IMR-90 (cell line): ENCODE data around the gene KRTAP12-3. TPM values are rescaled to one million over a fixed set of nuclear protein-coding genes. Genes with fewer than 3 reads are reported as not detected.

Source experiments
- ATAC-seq: fragments of 200-7000 bp; cut with Tn5 transposase; 2 replicates; pipeline ENCODE4 v1.9.1; 2020; ENCODE audit warnings: low read depth, mild to moderate bottlenecking, moderate library complexity
- BruUV-seq: library from RNA; stranded (reverse); fragments of 400-500 nt; replicated peaks from 2 replicates; lab custom pipeline; 2021; lab: Mats Ljungman, UMichigan
- CTCF ChIA-PET: fragments of 300-600 bp; formaldehyde crosslinking; extraction: SDS; loops from one replicate; lab custom pipeline; 2021; ENCODE audit warnings: antibody characterized with exemption; lab: Yijun Ruan, JAX
- POLR2A ChIA-PET: fragments of 300-600 bp; sonication (Branson Sonifier 250); formaldehyde crosslinking; loops from one replicate; lab custom pipeline; 2022; ENCODE audit warnings: antibody characterized with exemption; ENCODE audit not compliant: unreplicated experiment; lab: Charles Lee
- DNase-seq: peaks from one replicate; pipeline ENCODE4 v3.0.0; 2013
- H2AFZ ChIP-seq: replicated peaks from 2 replicates; pipeline ENCODE3; 2013; ENCODE audit warnings: low read length, mild to moderate bottlenecking; ENCODE audit not compliant: poor library complexity
- H2AK5ac ChIP-seq: 2 replicates; pipeline ENCODE4 v1.6.1; 2013; ENCODE audit warnings: low read depth, low read length, inconsistent platforms
- H2AK9ac ChIP-seq: replicated peaks from 2 replicates; pipeline ENCODE3; 2013; ENCODE audit warnings: mild to moderate bottlenecking, low read depth, low read length, moderate library complexity; ENCODE audit not compliant: poor library complexity
- H2BK120ac ChIP-seq: 2 replicates; pipeline ENCODE4 v1.6.1; 2013; ENCODE audit warnings: low read depth, low read length, inconsistent platforms
- H2BK15ac ChIP-seq: 3 replicates; pipeline ENCODE4 v1.6.1; 2013; ENCODE audit warnings: low read depth, low read length, inconsistent platforms
- H2BK20ac ChIP-seq: 2 replicates; pipeline ENCODE4 v1.6.1; 2013; ENCODE audit warnings: low read depth, mild to moderate bottlenecking, inconsistent platforms, low read length, moderate library complexity
- H2BK5ac ChIP-seq: 2 replicates; pipeline ENCODE4 v1.6.1; 2013; ENCODE audit warnings: mild to moderate bottlenecking, low read depth, low read length, inconsistent platforms; ENCODE audit not compliant: poor library complexity, severe bottlenecking
- H3K14ac ChIP-seq: replicated peaks from 2 replicates; pipeline ENCODE4 v1.6.1; 2013; ENCODE audit warnings: low read depth, low read length, inconsistent platforms
- H3K18ac ChIP-seq: 2 replicates; pipeline ENCODE4 v1.6.1; 2013; ENCODE audit warnings: low read depth, low read length, control low read depth
- H3K23ac ChIP-seq: 2 replicates; pipeline ENCODE4 v1.6.1; 2013; ENCODE audit warnings: low read depth, low read length, inconsistent platforms
- H3K27ac ChIP-seq: 2 replicates; pipeline ENCODE4 v1.5.1; 2013; ENCODE audit warnings: mild to moderate bottlenecking, control low read depth, low read length; ENCODE audit not compliant: insufficient read depth
- H3K27me3 ChIP-seq: 2 replicates; pipeline ENCODE4 v1.6.1; 2013; ENCODE audit warnings: low read length; ENCODE audit not compliant: control insufficient read depth, insufficient read depth
- H3K36me3 ChIP-seq: 2 replicates; pipeline ENCODE4 v1.6.1; 2013; ENCODE audit warnings: low read length, mixed read lengths; ENCODE audit not compliant: control insufficient read depth, insufficient read depth
- H3K4ac ChIP-seq: 2 replicates; pipeline ENCODE4 v1.6.1; 2013; ENCODE audit warnings: low read depth, low read length, inconsistent platforms
- H3K4me1 ChIP-seq: 2 replicates; pipeline ENCODE4 v1.6.1; 2013; ENCODE audit warnings: low read length, mixed read lengths; ENCODE audit not compliant: control insufficient read depth, insufficient read depth
- H3K4me2 ChIP-seq: 2 replicates; pipeline ENCODE4 v1.6.1; 2013; ENCODE audit warnings: low read depth, mild to moderate bottlenecking, control low read depth, low read length, moderate library complexity
- H3K4me3 ChIP-seq: 2 replicates; pipeline ENCODE4 v1.5.1; 2013; ENCODE audit warnings: low read depth, mild to moderate bottlenecking, control low read depth, low read length, moderate library complexity; ENCODE audit not compliant: insufficient read depth
- H3K56ac ChIP-seq: 2 replicates; pipeline ENCODE4 v1.6.1; 2013; ENCODE audit warnings: low read length, inconsistent platforms; ENCODE audit not compliant: insufficient read depth; ENCODE audit errors: extremely low read depth
- H3K79me1 ChIP-seq, 2 experiments: 2 replicates each; pipeline ENCODE4 v1.6.1; 2013; ENCODE audit warnings: low read length in 2 of 2, inconsistent platforms in 1 of 2, low read depth in 1 of 2
- H3K9ac ChIP-seq: 2 replicates; pipeline ENCODE4 v1.6.1; 2013; ENCODE audit warnings: low read depth, low read length, control low read depth
- H3K9me1 ChIP-seq: 2 replicates; pipeline ENCODE4 v1.6.1; 2013; ENCODE audit warnings: low read length, inconsistent platforms; ENCODE audit not compliant: insufficient read depth
- H3K9me3 ChIP-seq: 2 replicates; pipeline ENCODE4 v1.6.1; 2013; ENCODE audit warnings: low read length; ENCODE audit not compliant: control insufficient read depth, insufficient read depth
- H4K20me1 ChIP-seq: 2 replicates; pipeline ENCODE4 v1.6.1; 2013; ENCODE audit warnings: low read length, inconsistent platforms; ENCODE audit not compliant: insufficient read depth
- H4K5ac ChIP-seq: 2 replicates; pipeline ENCODE4 v1.6.1; 2013; ENCODE audit warnings: mild to moderate bottlenecking, low read depth, low read length, control low read depth
- H4K8ac ChIP-seq, 2 experiments: 2 replicates each; pipeline ENCODE4 v1.6.1; 2013; ENCODE audit warnings: low read depth in 2 of 2, low read length in 2 of 2, control low read depth in 1 of 2, inconsistent platforms in 1 of 2
- H4K91ac ChIP-seq: 2 replicates; pipeline ENCODE4 v1.6.1; 2013; ENCODE audit warnings: low read depth, low read length, inconsistent platforms; ENCODE audit not compliant: insufficient read depth
- BHLHE40 ChIP-seq: fragments of 150-350 bp; IDR thresholded peaks from 2 replicates; pipeline ENCODE4 v1.6.1; 2016; ENCODE audit warnings: mild to moderate bottlenecking, low read depth, low read length
- CEBPB ChIP-seq: IDR thresholded peaks from 2 replicates; pipeline ENCODE4 v1.6.1; 2012; ENCODE audit warnings: low read depth, low read length, improper control_type of control experiment
- CHD1 ChIP-seq: IDR thresholded peaks from 2 replicates; pipeline ENCODE4 v1.6.1; 2012; ENCODE audit warnings: low read depth, low read length, improper control_type of control experiment
- ELK1 ChIP-seq: fragments of 150-350 bp; IDR thresholded peaks from 2 replicates; pipeline ENCODE4 v1.6.1; 2016; ENCODE audit warnings: low read depth, mild to moderate bottlenecking, low read length, moderate library complexity, borderline replicate concordance
- FOS ChIP-seq: fragments of 150-350 bp; IDR thresholded peaks from 2 replicates; pipeline ENCODE4 v1.6.1; 2016; ENCODE audit warnings: low read depth, low read length
- MAFK ChIP-seq: IDR thresholded peaks from 2 replicates; pipeline ENCODE4 v1.6.1; 2012; ENCODE audit warnings: low read depth, low read length, improper control_type of control experiment
- MAZ ChIP-seq: IDR thresholded peaks from 2 replicates; pipeline ENCODE4 v1.6.1; 2012; ENCODE audit warnings: low read depth, mild to moderate bottlenecking, low read length, improper control_type of control experiment, moderate library complexity, borderline replicate concordance
- MXI1 ChIP-seq: IDR thresholded peaks from 2 replicates; pipeline ENCODE4 v1.6.1; 2012; ENCODE audit warnings: low read depth, mild to moderate bottlenecking, low read length, moderate library complexity, borderline replicate concordance
- NFE2L2 ChIP-seq: fragments of 150-350 bp; IDR thresholded peaks from 2 replicates; pipeline ENCODE4 v1.6.1; 2016; ENCODE audit warnings: low read depth, mild to moderate bottlenecking, low read length
- POLR2A ChIP-seq: IDR thresholded peaks from 2 replicates; pipeline ENCODE4 v1.6.1; 2012; ENCODE audit warnings: mild to moderate bottlenecking, low read depth, low read length
- RAD21 ChIP-seq: IDR thresholded peaks from 2 replicates; pipeline ENCODE4 v1.6.1; 2012; ENCODE audit warnings: low read length, improper control_type of control experiment
- RCOR1 ChIP-seq: IDR thresholded peaks from 2 replicates; pipeline ENCODE4 v1.6.1; 2012; ENCODE audit warnings: mild to moderate bottlenecking, low read length, improper control_type of control experiment; ENCODE audit not compliant: insufficient replicate concordance
- RFX5 ChIP-seq: IDR thresholded peaks from 2 replicates; pipeline ENCODE4 v1.8.0; 2012; ENCODE audit warnings: low read depth, mild to moderate bottlenecking, low read length, moderate library complexity
- SMC3 ChIP-seq: fragments of 150-350 bp; IDR thresholded peaks from 2 replicates; pipeline ENCODE4 v1.6.1; 2016; ENCODE audit warnings: low read depth, mild to moderate bottlenecking, antibody characterized with exemption, low read length, moderate library complexity
- USF2 ChIP-seq: fragments of 150-350 bp; IDR thresholded peaks from 2 replicates; pipeline ENCODE4 v1.6.1; 2017; ENCODE audit warnings: mild to moderate bottlenecking, antibody characterized with exemption, low read length, low read depth
- WGBS, 2 experiments: methylation state at CpG; one replicate each; pipeline versions ENCODE4 v1.1.5 to v1.1.7; 2013; ENCODE audit warnings: missing lambda C conversion rate in 2 of 2; ENCODE audit not compliant: insufficient read length in 1 of 2; ENCODE audit errors: extremely low coverage in 2 of 2; 5-methylcytosine and 5-hydroxymethylcytosine counted together
- dilution Hi-C: fragments of 300-500 bp; cut with HindIII; formaldehyde crosslinking; loops from one replicate; pipeline ENCODE4 v1.14.3; 2018; ENCODE audit warnings: low sequenced_read_pairs; ENCODE audit not compliant: unreplicated experiment
- in situ Hi-C: fragments of 300-500 bp; cut with MboI; formaldehyde crosslinking; loops from 3 replicates; pipeline ENCODE4 v1.14.3; 2019; ENCODE audit warnings: low sequenced_read_pairs, inconsistent platforms, mixed read lengths
- intact Hi-C: fragments of 100-400 bp; cut with micrococcal nuclease; formaldehyde crosslinking; loops from 2 replicates; pipeline ENCODE4 v1.10.0; 2022
- polyA plus RNA-seq, 3 experiments: library from polyadenylated mRNA; depleted of rRNA; stranded (reverse); fragments of >200 nt; gene quantifications; 2 replicates each; pipeline ENCODE4 v1.2.3, GENCODE V29; 2012; ENCODE audit warnings: low replicate concordance in 1 of 3
- total RNA-seq: library from RNA; depleted of rRNA; stranded (reverse); fragments of >200 nt; gene quantifications from 2 replicates; pipeline ENCODE4 v1.2.3, GENCODE V29; 2012
- TF ChIP-seq, protein P1 (sequence below): conservative IDR thresholded peaks from 2 replicates; pipeline ENCODE4 v1.5.1; 2012; ENCODE audit warnings: mild to moderate bottlenecking, low read depth, low read length, improper control_type of control experiment

Gene KRTAP12-3
- total and polyA plus RNA-seq, 2 of the 4 experiments (the other 2 are of a cell fraction), result not detected

DNA sequence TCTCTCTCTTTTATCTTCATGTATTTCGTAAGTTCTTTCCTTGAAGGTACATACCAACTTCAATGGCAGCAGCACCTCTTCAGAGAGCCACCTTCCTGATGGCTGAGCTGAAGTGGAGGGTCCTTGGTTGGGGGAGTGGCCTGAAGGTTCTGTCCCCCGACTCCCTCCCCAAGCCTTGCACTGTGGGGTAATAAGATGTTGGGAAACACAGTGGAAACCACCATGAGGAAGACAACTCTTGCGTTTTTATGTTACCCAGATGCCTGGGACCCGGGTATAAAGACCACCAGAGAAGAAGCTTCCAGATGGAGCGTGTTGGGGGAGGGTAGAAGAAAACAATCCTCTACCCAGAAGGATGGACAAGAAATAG lies 794 bp downstream of the KRTAP12-3 start:
- ATAC-seq, result no peak
- Histone ChIP-seq H2AK5ac (no peak overlapping the region), H3K27me3 (peaks cover 2% of the 10 kb centered on the region; the same call in 1 of the 2 replicates), H2BK15ac (no peak overlapping the region), H2BK5ac (no peak overlapping the region), H3K4me3 (no peak overlapping the region), H3K23ac (no peak overlapping the region), H2BK120ac (no peak overlapping the region), H3K14ac (no peak overlapping the region), H3K36me3 (no peaks in the 10 kb centered on the region), H3K9ac (no peak overlapping the region), H4K91ac (no peak overlapping the region), H3K4me1 (no peaks in the 10 kb centered on the region), H4K8ac (no peak overlapping the region), H3K9me1 (no peaks in the 10 kb centered on the region), H3K27ac (no peak overlapping the region), H3K18ac (no peak overlapping the region), H2BK20ac (no peak overlapping the region), H3K4me2 (no peak overlapping the region), H4K5ac (no peak overlapping the region), H2AK9ac (no peak overlapping the region), H2AFZ (peak overlapping the region; percentile 14), H3K4ac (no peak overlapping the region), H4K20me1 (no peaks in the 10 kb centered on the region), H3K79me1 (no peaks in the 10 kb centered on the region), H3K56ac (no peak overlapping the region), H3K9me3 (peaks cover 3% of the 10 kb centered on the region)
- DNase-seq, result no peak
- ChIA-PET CTCF (no interaction called here), POLR2A (no interaction called here)
- in situ Hi-C loops, result no loop called here
- no CpG with 5 or more reads among the region's 5 CpGs for WGBS, 2 experiments
- no peak for TF ChIP-seq CEBPB
- no peak for TF ChIP-seq MAZ
- TF ChIP-seq POLR2A, result no peak
- TF ChIP-seq, protein P1, sequence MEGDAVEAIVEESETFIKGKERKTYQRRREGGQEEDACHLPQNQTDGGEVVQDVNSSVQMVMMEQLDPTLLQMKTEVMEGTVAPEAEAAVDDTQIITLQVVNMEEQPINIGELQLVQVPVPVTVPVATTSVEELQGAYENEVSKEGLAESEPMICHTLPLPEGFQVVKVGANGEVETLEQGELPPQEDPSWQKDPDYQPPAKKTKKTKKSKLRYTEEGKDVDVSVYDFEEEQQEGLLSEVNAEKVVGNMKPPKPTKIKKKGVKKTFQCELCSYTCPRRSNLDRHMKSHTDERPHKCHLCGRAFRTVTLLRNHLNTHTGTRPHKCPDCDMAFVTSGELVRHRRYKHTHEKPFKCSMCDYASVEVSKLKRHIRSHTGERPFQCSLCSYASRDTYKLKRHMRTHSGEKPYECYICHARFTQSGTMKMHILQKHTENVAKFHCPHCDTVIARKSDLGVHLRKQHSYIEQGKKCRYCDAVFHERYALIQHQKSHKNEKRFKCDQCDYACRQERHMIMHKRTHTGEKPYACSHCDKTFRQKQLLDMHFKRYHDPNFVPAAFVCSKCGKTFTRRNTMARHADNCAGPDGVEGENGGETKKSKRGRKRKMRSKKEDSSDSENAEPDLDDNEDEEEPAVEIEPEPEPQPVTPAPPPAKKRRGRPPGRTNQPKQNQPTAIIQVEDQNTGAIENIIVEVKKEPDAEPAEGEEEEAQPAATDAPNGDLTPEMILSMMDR, result no peak
- no peak for TF ChIP-seq USF2
- no peak for TF ChIP-seq MAFK
- TF ChIP-seq CHD1, result no peak
- TF ChIP-seq RFX5, result no peak
- TF ChIP-seq FOS, result no peak
- no peak for TF ChIP-seq RAD21
- TF ChIP-seq BHLHE40, result no peak
- no peak for TF ChIP-seq ELK1
- no peak for TF ChIP-seq SMC3
- no peak for TF ChIP-seq MXI1
- TF ChIP-seq RCOR1, result no peak
- no peak for TF ChIP-seq NFE2L2
- no TSS peak for BruUV-seq
- intact Hi-C loops, result loop anchor here (10.0 kb wide), 1 partner anchor 56 kb away; the partner anchor contains the start of gene TSPEAR
- dilution Hi-C loops, result no loop called here
